Measurements from ENCODE around the gene NAB2. TPM values are rescaled to one million over a fixed set of nuclear protein-coding genes. Genes with fewer than 3 reads are reported as not detected.

Gene NAB2
- total RNA-seq, 1 experiment from 2014 or later: 17.4 TPM

- no peak overlapping the region for H3K27ac ChIP-seq (ENCODE audit: low read length)
- no peak for TF ChIP-seq EZH2phosphoT487 (IDR thresholded peaks at IDR 0.05; ENCODE audit: borderline replicate concordance, low read length)
- TF ChIP-seq EZH2 (IDR thresholded peaks at IDR 0.05; ENCODE audit: low read length, unreplicated experiment): no peak
- TF ChIP-seq CTCF (conservative IDR thresholded peaks at IDR 0.05; ENCODE audit: low read depth, low read length): no peak
- no peak for DNase-seq
- POLR2A ChIA-PET (ENCODE audit: unreplicated experiment): no interaction called here
- H3K27me3 ChIP-seq (ENCODE audit: low read length): no peaks in the 10 kb centered on the region
- no peak overlapping the region for H3K9ac ChIP-seq (ENCODE audit: low read length)
- H3K9me3 ChIP-seq (ENCODE audit: low read length): no peaks in the 10 kb centered on the region
- no peaks in the 10 kb centered on the region for H3K9me2 ChIP-seq (replicated peaks; ENCODE audit: low read length)
- no TSS peak for BruUV-seq (replicated peaks)
- ATAC-seq: no peak
- no peaks in the 10 kb centered on the region for H4K20me1 ChIP-seq (ENCODE audit: low read length)
- peak overlapping the region; percentile 99; the same call in 1 of the 2 replicates for H2AFZ ChIP-seq (ENCODE audit: low read length)
- H3K4me2 ChIP-seq (ENCODE audit: low read length): peak overlapping the region; percentile 99
- H3F3A ChIP-seq (ENCODE audit: low read length, unreplicated experiment): no peaks in the 10 kb centered on the region
- no peaks in the 10 kb centered on the region for H3K36me3 ChIP-seq (ENCODE audit: low read depth, low read length)
- H3K4me1 ChIP-seq (ENCODE audit: insufficient read depth, low read length): peaks cover 13% of the 10 kb centered on the region; the same call in 1 of the 2 replicates
- intact Hi-C loops (cut with micrococcal nuclease): loop anchor here (2.0 kb wide), 1 partner anchor 26 kb away; no protein-coding TSS in a partner anchor
- H3K79me2 ChIP-seq (ENCODE audit: low read length): peaks cover 4% of the 10 kb centered on the region; the same call in 1 of the 2 replicates
- CTCF ChIA-PET: interaction anchor here (0.5 to 2.1 kb wide), 4 partner anchors 49 to 104 kb away, joined by 3 to 17 read pairs (median 4); partner anchors contain the start of gene SHMT2
- H3K4me3 ChIP-seq (ENCODE audit: low read length): peak overlapping the region; percentile 94; the same call in 1 of the 2 replicates
Observed at GRCh38 chr12:57126561-57126960, 37.6 kb downstream of the NAB2 start.

- BruUV-seq (replicated peaks): TSS peak; percentile 60
- CTCF ChIA-PET: interaction anchor here (0.5 to 2.1 kb wide), 6 partner anchors 48 to 104 kb away, joined by 3 to 17 read pairs (median 3); partner anchors contain the start of gene SHMT2
- intact Hi-C loops (cut with micrococcal nuclease): loop anchor here (2.0 kb wide), 1 partner anchor 26 kb away; no protein-coding TSS in a partner anchor
Observed at GRCh38 chr12:57127101-57127725, 38.3 kb downstream of the NAB2 start.

More at GRCh38 chr12:57127101-57127725, 38.3 kb downstream of the NAB2 start:
- Histone ChIP-seq H3F3A (ENCODE audit: low read length, unreplicated experiment) (no peaks in the 10 kb centered on the region), H4K20me1 (ENCODE audit: low read length) (no peaks in the 10 kb centered on the region), H3K4me1 (ENCODE audit: insufficient read depth, low read length) (peaks cover 18% of the 10 kb centered on the region; the same call in 1 of the 2 replicates), H3K9me3 (ENCODE audit: low read length) (no peaks in the 10 kb centered on the region), H3K27ac (ENCODE audit: low read length) (peak overlapping the region; percentile 49), H3K4me3 (ENCODE audit: low read length) (peak overlapping the region; percentile 94), H3K9me2 (replicated peaks; ENCODE audit: low read length) (no peaks in the 10 kb centered on the region), H2AFZ (ENCODE audit: low read length) (peak overlapping the region; percentile 99), H3K9ac (ENCODE audit: low read length) (peak overlapping the region; percentile 79), H3K79me2 (ENCODE audit: low read length) (peaks cover 4% of the 10 kb centered on the region; the same call in 1 of the 2 replicates), H3K4me2 (ENCODE audit: low read length) (peak overlapping the region; percentile 99), H3K27me3 (ENCODE audit: low read length) (no peaks in the 10 kb centered on the region), H3K36me3 (ENCODE audit: low read depth, low read length) (no peaks in the 10 kb centered on the region)
- POLR2A ChIA-PET (ENCODE audit: unreplicated experiment): no interaction called here
- DNase-seq: peak; percentile 62
- peak; percentile 50 for TF ChIP-seq CTCF (conservative IDR thresholded peaks at IDR 0.05; ENCODE audit: low read depth, low read length)
- no peak for TF ChIP-seq EZH2phosphoT487 (IDR thresholded peaks at IDR 0.05; ENCODE audit: borderline replicate concordance, low read length)
- peak; percentile 65 for ATAC-seq
